ENCODE measurements around the gene SGSM1. TPM values are rescaled to one million over a fixed set of nuclear protein-coding genes. Genes with fewer than 3 reads are reported as not detected.

SGSM1 gene
- polyA plus RNA-seq, 1 of the 3 experiments (the other 2 are of a cell fraction): 0.15 TPM

DNA sequence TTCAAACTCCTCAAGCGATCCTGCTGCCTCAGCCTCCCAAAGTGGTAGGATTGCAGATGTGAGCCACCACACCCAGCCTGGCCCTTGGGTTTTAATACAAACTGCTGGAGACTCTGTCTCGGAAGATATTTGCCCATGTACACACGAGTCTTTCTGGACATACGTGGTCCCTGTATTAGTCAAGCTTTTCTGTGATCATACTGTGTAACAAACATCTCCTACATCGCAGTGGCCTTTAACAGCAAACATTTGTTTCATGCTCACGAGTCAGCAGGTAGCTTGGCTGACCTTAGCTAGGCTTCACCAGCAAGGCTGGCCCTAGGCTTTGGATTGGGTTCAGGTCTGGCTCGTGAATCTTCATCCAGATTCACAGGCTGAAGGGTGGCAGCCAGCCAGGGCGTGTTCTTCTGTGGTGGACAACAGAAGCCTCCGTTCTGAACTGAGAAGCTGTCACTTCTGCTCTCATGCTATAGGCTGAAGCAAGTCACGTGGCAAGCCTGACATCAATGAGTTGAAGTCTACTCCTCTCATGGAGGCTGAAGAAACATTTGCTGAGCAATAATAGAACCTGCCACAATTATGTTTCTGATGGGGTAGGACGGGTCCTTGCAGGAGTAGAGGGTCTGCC lies 155.3 kb downstream of the SGSM1 start:
- 95% methylated on average over 7 of the region's 11 CpGs for WGBS (ENCODE audit: low lambda C conversion rate)
- POLR2A ChIA-PET: no interaction called here
- CTCF ChIA-PET: interaction anchor here (1.1 to 4.1 kb wide), 4 partner anchors 8 to 87 kb away, joined by 3 to 22 read pairs (median 4); partner anchors contain the start of gene KIAA1671

DNA sequence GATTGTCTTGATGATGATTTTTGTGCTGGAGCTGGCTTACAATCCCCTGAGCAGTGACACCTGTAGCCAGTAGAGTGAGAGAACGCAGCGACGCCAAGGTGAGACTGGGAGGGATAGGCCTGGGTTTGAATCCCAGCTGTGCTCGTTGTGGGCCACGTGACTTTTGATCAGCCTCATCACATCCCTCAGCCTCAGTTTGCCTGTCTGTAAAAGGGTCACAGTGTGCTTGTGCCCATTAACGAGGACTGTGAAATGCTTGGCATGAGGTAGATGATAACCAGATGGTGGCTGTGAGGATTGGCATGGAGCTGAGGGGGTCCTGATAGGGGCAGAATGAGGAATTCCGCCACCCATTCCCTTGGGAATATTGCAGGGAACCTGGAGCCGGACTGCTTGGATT lies 156.1 kb downstream of the SGSM1 start:
- H2AFZ ChIP-seq (ENCODE audit: low read depth): no peak overlapping the region
- H3K36me3 ChIP-seq (replicated peaks in 1 of 2; ENCODE audit: control insufficient read depth in 1 of 2, insufficient read depth in 2 of 2, low read length in 1 of 2): no peaks in the 10 kb centered on the region
- 95% methylated on average over 6 of the region's 8 CpGs for WGBS (ENCODE audit: low lambda C conversion rate)
- H3K79me2 ChIP-seq (ENCODE audit: insufficient read depth): peaks cover 70% of the 10 kb centered on the region
- no peaks in the 10 kb centered on the region for H4K20me1 ChIP-seq (ENCODE audit: insufficient read depth)
- no peak overlapping the region for H3K9ac ChIP-seq
- H3K9me3 ChIP-seq: no peaks in the 10 kb centered on the region
- H3F3A ChIP-seq (replicated peaks; ENCODE audit: insufficient read depth): peaks cover 3% of the 10 kb centered on the region
- no peak for DNase-seq
- H3K4me2 ChIP-seq: no peak overlapping the region
- H3K9me2 ChIP-seq: no peaks in the 10 kb centered on the region
- no peak overlapping the region for H3K27ac ChIP-seq (ENCODE audit: low read depth in 2 of 2, low read length in 1 of 2)
- CTCF ChIA-PET: interaction anchor here (1.1 to 4.1 kb wide), 4 partner anchors 9 to 86 kb away, joined by 3 to 22 read pairs (median 4); partner anchors contain the start of gene KIAA1671
- TF ChIP-seq NFIC (IDR thresholded peaks at IDR 0.05; ENCODE audit: borderline replicate concordance) (no peak), FOXM1 (IDR thresholded peaks at IDR 0.05; ENCODE audit: low read depth) (no peak), RCOR1 (IDR thresholded peaks at IDR 0.05; ENCODE audit: low read length) (no peak), ELF1 (IDR thresholded peaks at IDR 0.05) (no peak), MXI1 (IDR thresholded peaks at IDR 0.05; ENCODE audit: low read depth, low read length) (no peak)
- TF ChIP-seq, protein P1, sequence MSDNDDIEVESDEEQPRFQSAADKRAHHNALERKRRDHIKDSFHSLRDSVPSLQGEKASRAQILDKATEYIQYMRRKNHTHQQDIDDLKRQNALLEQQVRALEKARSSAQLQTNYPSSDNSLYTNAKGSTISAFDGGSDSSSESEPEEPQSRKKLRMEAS (IDR thresholded peaks at IDR 0.05; ENCODE audit: low read depth): no peak
- TF ChIP-seq, protein P2, sequence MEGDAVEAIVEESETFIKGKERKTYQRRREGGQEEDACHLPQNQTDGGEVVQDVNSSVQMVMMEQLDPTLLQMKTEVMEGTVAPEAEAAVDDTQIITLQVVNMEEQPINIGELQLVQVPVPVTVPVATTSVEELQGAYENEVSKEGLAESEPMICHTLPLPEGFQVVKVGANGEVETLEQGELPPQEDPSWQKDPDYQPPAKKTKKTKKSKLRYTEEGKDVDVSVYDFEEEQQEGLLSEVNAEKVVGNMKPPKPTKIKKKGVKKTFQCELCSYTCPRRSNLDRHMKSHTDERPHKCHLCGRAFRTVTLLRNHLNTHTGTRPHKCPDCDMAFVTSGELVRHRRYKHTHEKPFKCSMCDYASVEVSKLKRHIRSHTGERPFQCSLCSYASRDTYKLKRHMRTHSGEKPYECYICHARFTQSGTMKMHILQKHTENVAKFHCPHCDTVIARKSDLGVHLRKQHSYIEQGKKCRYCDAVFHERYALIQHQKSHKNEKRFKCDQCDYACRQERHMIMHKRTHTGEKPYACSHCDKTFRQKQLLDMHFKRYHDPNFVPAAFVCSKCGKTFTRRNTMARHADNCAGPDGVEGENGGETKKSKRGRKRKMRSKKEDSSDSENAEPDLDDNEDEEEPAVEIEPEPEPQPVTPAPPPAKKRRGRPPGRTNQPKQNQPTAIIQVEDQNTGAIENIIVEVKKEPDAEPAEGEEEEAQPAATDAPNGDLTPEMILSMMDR (IDR thresholded peaks at IDR 0.05): no peak
- TF ChIP-seq, protein P3, sequence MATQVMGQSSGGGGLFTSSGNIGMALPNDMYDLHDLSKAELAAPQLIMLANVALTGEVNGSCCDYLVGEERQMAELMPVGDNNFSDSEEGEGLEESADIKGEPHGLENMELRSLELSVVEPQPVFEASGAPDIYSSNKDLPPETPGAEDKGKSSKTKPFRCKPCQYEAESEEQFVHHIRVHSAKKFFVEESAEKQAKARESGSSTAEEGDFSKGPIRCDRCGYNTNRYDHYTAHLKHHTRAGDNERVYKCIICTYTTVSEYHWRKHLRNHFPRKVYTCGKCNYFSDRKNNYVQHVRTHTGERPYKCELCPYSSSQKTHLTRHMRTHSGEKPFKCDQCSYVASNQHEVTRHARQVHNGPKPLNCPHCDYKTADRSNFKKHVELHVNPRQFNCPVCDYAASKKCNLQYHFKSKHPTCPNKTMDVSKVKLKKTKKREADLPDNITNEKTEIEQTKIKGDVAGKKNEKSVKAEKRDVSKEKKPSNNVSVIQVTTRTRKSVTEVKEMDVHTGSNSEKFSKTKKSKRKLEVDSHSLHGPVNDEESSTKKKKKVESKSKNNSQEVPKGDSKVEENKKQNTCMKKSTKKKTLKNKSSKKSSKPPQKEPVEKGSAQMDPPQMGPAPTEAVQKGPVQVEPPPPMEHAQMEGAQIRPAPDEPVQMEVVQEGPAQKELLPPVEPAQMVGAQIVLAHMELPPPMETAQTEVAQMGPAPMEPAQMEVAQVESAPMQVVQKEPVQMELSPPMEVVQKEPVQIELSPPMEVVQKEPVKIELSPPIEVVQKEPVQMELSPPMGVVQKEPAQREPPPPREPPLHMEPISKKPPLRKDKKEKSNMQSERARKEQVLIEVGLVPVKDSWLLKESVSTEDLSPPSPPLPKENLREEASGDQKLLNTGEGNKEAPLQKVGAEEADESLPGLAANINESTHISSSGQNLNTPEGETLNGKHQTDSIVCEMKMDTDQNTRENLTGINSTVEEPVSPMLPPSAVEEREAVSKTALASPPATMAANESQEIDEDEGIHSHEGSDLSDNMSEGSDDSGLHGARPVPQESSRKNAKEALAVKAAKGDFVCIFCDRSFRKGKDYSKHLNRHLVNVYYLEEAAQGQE (IDR thresholded peaks at IDR 0.05; ENCODE audit: low read depth, low read length): no peak
- peaks cover 0 to 4% of the 10 kb centered on the region in 2 experiments; a peak in 1 of 4 replicates for H3K4me1 ChIP-seq (ENCODE audit: control insufficient read depth in 1 of 2, insufficient read depth in 2 of 2, low read depth in 1 of 2, low read length in 1 of 2)
- POLR2A ChIA-PET: no interaction called here
- H3K27me3 ChIP-seq (ENCODE audit: insufficient read depth): no peaks in the 10 kb centered on the region
- H3K4me3 ChIP-seq (ENCODE audit: low read depth in 2 of 2, low read length in 1 of 2): no peak overlapping the region

More for the DNA sequence above, 155.3 kb downstream of the SGSM1 start:
- Histone ChIP-seq H2AFZ (ENCODE audit: low read depth) (no peak overlapping the region), H4K20me1 (ENCODE audit: insufficient read depth) (no peaks in the 10 kb centered on the region), H3F3A (replicated peaks; ENCODE audit: insufficient read depth) (no peaks in the 10 kb centered on the region), H3K4me1 (ENCODE audit: control insufficient read depth in 1 of 2, insufficient read depth in 2 of 2, low read depth in 1 of 2, low read length in 1 of 2) (peaks cover 0 to 4% of the 10 kb centered on the region in 2 experiments; a peak in 1 of 4 replicates), H3K79me2 (ENCODE audit: insufficient read depth) (peaks cover 71% of the 10 kb centered on the region), H3K36me3 (replicated peaks in 1 of 2; ENCODE audit: control insufficient read depth in 1 of 2, insufficient read depth in 2 of 2, low read length in 1 of 2) (no peaks in the 10 kb centered on the region), H3K27ac (ENCODE audit: low read depth in 2 of 2, low read length in 1 of 2) (no peak overlapping the region), H3K4me2 (no peak overlapping the region), H3K9ac (no peak overlapping the region), H3K9me2 (no peaks in the 10 kb centered on the region), H3K9me3 (no peaks in the 10 kb centered on the region), H3K27me3 (ENCODE audit: insufficient read depth) (no peaks in the 10 kb centered on the region), H3K4me3 (ENCODE audit: low read depth in 2 of 2, low read length in 1 of 2) (no peak overlapping the region)
- TF ChIP-seq TCF12 (IDR thresholded peaks at IDR 0.05) (no peak), POLR2AphosphoS5 (IDR thresholded peaks at IDR 0.05; ENCODE audit: low read depth, low read length) (no peak), GABPA (IDR thresholded peaks at IDR 0.05; ENCODE audit: low read depth) (no peak), YY1 (IDR thresholded peaks at IDR 0.05; ENCODE audit: low read depth) (no peak)
- TF ChIP-seq, protein P1 (IDR thresholded peaks at IDR 0.05; ENCODE audit: low read depth): no peak
- no peak for DNase-seq

All from SK-N-SH (cell line).